Embryonic facial prominence (tissue), 1 donor: Measurements from ENCODE around the gene CRTAP.
"Not testable (repeated sequence)": the region's sequence is repeated elsewhere in the genome, so short reads cannot be mapped to it uniquely, and the experiment has no call there.

Experiments
- DNase-seq: peaks from one replicate; pipeline ENCODE4 v3.0.0-alpha.2; 2016; ENCODE audit errors: extremely low spot score

CRTAP gene

DNA sequence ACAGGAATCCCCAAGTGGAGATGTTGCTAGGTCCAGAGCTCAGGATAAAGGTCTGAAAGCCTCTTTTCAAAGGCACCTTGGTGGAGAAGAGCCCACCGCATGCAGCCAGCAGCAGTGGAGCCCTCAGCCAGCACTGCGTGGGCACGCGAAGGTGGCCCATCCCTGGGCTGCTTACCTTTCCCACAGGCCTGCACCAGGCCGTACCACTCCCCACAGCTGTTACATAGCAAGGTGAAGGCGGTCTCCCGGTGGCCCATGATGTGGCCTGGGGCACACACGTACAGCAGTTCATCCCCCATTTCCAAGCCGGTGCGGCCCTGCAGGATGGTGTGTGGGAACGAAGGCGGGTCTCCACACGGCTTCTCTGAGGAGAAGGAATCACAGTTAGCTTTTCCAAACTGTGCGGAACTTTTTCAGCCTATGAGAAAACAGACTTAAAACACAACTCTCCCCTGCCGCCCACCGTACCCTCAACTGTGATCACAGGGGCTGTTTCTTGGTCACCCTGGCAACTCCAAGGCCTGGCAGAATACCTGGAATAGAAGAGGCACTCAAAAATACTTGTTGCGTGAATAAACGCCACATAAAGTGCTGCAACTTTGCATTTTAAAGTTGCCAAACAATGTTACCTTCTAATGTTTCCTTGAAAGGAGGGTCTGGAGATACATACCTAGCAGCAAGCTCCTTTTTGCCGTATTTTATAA is 61.0 kb downstream of the CRTAP start:
- DNase-seq: no peak

DNA sequence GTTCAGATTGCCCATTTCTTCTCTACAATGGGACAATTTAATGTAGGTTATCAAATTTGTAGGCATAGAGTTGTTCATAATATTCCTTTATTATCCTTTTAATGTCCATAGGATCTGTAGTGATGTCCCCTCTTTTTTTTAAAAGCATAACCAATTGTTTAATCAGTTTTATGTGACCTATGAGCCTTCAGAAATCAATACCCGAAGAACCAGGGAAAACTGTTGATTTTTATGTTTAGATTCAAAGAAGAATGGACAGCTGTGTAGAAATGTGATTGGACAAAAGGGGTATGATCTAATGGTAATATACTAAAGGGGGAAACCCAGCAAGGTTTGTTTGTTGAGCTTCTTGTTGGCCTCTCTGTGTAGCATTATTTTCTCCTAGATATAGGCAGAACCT is 65.3 kb downstream of the CRTAP start:
- no peak for DNase-seq

DNA sequence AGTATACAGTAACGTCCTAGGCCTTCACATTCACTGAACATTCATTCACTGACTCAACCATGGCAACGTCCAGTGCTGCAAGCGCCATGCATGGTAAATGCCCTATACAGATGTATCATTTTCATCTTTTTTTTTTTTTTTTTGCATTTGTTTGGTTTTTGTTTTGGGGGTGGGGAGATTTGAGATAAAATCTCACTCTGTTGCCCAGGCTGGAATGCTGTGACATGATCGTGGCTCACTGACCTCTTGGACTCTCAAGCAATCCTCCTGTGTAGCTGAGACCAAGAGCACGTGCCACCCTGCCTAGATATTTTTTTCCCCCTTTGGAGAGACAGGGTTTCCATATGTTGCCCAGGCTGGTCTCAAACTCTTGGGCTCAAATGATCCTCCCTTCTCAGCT is 67.4 kb downstream of the CRTAP start:
- no peak for DNase-seq

DNA sequence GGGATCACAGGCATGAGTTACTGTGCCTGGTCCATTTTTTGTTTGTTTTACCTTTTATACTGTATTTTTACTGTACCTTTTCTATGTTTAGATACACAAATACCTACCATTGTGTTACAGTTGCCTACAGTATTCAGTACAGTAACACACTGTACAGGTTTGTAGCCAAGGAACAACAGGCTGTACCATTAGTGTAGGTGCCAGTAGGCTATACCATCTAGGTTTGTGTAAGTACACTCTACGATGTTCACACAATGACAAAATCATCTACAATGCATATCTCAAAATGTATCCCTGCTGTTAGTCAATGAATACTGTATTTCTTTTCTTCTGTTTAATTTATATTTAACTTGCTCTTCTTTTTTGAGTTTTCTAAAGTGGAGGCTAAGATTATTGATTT is 67.8 kb downstream of the CRTAP start:
- not testable (repeated sequence) for DNase-seq

DNA sequence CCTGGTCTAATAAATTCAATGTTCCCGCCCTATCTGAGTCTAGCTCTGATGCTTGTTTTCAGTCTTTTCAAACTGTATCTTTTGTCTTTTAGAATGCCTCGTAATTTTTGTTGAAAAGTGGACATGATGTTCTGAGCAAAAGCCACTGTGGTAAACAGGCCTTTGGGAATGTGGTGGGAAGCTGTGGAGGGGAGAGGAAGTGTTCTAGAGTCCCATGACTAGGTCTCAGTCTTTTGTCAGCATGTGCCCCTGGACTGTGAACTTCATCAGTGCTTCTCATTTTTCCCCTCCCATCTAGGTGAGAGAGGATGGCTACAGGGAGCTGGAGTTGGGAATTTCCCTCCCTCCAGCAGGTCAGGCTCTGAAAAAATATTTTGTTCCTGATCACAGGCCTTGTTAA is 71.0 kb downstream of the CRTAP start:
- no peak for DNase-seq

DNA sequence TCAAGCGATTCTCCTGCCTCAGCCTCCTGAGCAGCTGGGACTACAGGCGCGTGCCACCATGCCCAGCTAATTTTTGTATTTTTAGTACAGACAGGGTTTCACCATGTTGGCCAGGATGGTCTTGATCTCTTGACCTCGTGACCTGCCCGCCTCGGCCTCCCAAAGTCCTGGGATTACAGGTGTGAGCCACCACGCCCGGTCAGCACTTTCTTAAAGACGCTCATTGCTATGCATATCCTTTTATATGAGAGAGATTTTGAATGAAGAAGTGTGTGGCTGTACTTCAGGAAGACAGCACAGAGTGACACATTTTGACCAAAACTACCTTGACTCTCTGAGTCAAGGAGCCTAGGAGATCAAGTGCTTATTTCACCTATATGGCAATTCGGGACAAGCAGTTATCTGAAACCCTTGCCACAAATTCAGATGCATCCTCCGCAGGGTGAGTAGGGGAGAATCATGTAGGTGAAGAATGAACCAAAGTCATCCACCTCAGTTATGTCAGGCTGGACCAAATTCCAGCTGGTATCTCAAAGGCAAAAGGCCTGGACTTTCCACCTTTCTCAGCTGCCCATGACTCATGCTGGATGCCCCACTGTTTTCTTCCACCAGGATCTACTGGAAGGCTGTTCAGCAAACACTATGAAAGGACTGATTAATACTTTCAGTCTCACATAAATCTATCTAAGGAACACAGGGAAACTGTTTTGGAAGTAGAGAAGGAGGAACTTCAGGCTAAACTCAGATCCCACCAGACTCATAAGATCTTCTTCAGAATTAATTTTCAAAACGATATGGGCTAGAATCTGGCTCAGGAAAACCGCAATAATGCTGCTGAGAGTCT is 72.9 kb downstream of the CRTAP start:
- no peak for DNase-seq

DNA sequence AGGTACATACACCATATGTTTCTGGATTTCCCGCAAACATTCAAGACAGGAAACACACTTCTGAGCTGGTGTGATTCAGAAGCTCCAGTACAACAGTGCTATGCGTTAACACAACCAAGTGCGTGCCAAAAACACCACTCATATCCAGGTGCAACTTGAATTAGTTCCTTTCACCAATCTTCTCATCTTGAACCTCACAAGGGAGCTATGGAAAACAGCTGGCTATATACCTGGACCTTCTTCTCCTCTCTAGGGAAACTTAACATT is 73.5 kb downstream of the CRTAP start:
- DNase-seq: no peak

DNA sequence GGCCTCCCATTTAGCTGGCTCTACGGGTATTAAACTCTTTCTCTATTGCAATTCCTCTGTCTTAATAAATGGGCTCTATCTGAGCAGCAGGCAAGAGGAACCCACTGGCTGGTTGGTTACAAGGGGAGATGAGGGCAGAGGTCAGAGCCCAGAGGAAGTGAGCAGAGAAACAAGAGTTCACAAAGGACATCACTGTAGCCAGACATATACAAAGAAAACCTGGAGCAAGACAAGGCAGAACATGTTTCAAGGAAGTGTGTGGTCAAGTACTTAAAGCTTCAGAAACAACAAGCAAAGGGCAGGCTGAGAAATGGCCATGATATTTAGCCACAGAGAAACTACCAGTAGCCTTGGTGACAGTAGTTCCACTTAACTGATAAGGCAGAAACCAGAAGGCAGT is 80.5 kb downstream of the CRTAP start:
- no peak for DNase-seq

DNA sequence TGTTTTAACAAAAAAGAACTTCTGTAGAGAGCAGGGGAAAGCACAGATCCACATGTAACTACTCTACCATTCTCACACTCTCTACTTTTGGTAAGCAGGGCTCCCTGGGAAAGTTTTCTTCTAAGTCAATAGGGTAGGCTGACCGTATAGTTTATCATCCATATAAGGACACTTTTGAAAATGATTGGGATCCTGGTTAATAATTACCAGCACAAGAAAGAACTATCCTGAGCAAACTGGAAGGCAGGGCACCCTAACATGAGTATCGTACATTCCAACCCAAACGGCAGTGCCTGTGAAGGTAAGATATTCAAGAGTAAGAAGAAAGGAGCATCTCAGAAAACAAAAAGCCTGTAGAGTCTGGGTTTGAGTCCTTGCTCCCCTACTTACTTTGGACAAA is 82.7 kb downstream of the CRTAP start:
- no peak for DNase-seq
